Stimulated activated memory B cell treated with anti-CD40 and anti-IgM and Interleukin-4, amounts not matched to agents 10 μg/mL and 1 μg/mL and 100 μg/mL, for 72 hours (primary cell): ENCODE data around the gene SAMD11.
"Not testable (repeated sequence)": the region's sequence is repeated elsewhere in the genome, so short reads cannot be mapped to it uniquely, and the experiment has no call there.

Experiments used
- ATAC-seq: fragments of 150-1000 bp; cut with Tn5 transposase; 2 replicates; pipeline ENCODE4 v1.10.0; 2021
- H3K27ac Mint-ChIP-seq: one replicate; pipeline ENCODE4 v1.8.0; 2022; ENCODE audit warnings: mild to moderate bottlenecking, mixed read lengths
- H3K27me3 Mint-ChIP-seq: one replicate; pipeline ENCODE4 v1.8.0; 2022; ENCODE audit warnings: mixed read lengths
- H3K36me3 Mint-ChIP-seq: one replicate; pipeline ENCODE4 v1.8.0; 2022; ENCODE audit warnings: mixed read lengths
- H3K4me1 Mint-ChIP-seq: one replicate; pipeline ENCODE4 v1.8.0; 2022; ENCODE audit warnings: mixed read lengths
- H3K4me3 Mint-ChIP-seq: one replicate; pipeline ENCODE4 v1.8.0; 2022; ENCODE audit warnings: mild to moderate bottlenecking, moderate library complexity, mixed read lengths
- H3K9me3 Mint-ChIP-seq: one replicate; pipeline ENCODE4 v1.8.0; 2022; ENCODE audit warnings: mixed read lengths

SAMD11 gene

GRCh38 chr1:923131-923990 is at the start of gene SAMD11:
Gene SAMD11, plus strand, starts transcription at chr1:923923. Its CDS starts 509 bp downstream, at chr1:924432.
- Mint-ChIP-seq H3K9me3 (no peaks in the 10 kb centered on the region), H3K4me3 (peak within 1 kb of the TSS; percentile 66), H3K4me1 (peaks cover 34% of the 10 kb centered on the region), H3K36me3 (no peaks in the 10 kb centered on the region), H3K27me3 (peaks cover 80% of the 10 kb centered on the region), H3K27ac (no peak within 1 kb of the TSS)
- no peak for ATAC-seq

GRCh38 chr1:876428-877208 is 47.1 kb upstream of the SAMD11 start:
- H3K27ac Mint-ChIP-seq, H3K9me3 Mint-ChIP-seq, H3K4me1 Mint-ChIP-seq, ATAC-seq, H3K4me3 Mint-ChIP-seq, H3K36me3 Mint-ChIP-seq: not testable (repeated sequence)
- H3K27me3 Mint-ChIP-seq: peaks cover 32% of the 10 kb centered on the region

GRCh38 chr1:877209-877986 is 46.3 kb upstream of the SAMD11 start:
- H3K36me3 Mint-ChIP-seq, H3K9me3 Mint-ChIP-seq, H3K4me1 Mint-ChIP-seq, H3K4me3 Mint-ChIP-seq, H3K27ac Mint-ChIP-seq, ATAC-seq: not testable (repeated sequence)
- H3K27me3 Mint-ChIP-seq: peaks cover 29% of the 10 kb centered on the region

- not testable (repeated sequence) for ATAC-seq, H3K27ac Mint-ChIP-seq, H3K9me3 Mint-ChIP-seq, H3K4me3 Mint-ChIP-seq, H3K36me3 Mint-ChIP-seq, H3K4me1 Mint-ChIP-seq
- peaks cover 31% of the 10 kb centered on the region for H3K27me3 Mint-ChIP-seq
Measured at GRCh38 chr1:880511-880910, 43.2 kb upstream of the SAMD11 start.

- H3K4me3 Mint-ChIP-seq, H3K9me3 Mint-ChIP-seq, H3K4me1 Mint-ChIP-seq, H3K27ac Mint-ChIP-seq, H3K36me3 Mint-ChIP-seq, ATAC-seq: not testable (repeated sequence)
- H3K27me3 Mint-ChIP-seq: peaks cover 32% of the 10 kb centered on the region
Measured at GRCh38 chr1:880915-881314, 42.8 kb upstream of the SAMD11 start.

GRCh38 chr1:886311-886710 is 37.4 kb upstream of the SAMD11 start:
- Mint-ChIP-seq H3K27me3 (peaks cover 77% of the 10 kb centered on the region), H3K27ac (no peak overlapping the region), H3K4me3 (no peak overlapping the region), H3K4me1 (no peaks in the 10 kb centered on the region), H3K36me3 (no peaks in the 10 kb centered on the region), H3K9me3 (peaks cover 5% of the 10 kb centered on the region)
- ATAC-seq: no peak

- Mint-ChIP-seq H3K27ac (no peak overlapping the region), H3K36me3 (no peaks in the 10 kb centered on the region), H3K9me3 (peaks cover 5% of the 10 kb centered on the region), H3K4me1 (no peaks in the 10 kb centered on the region), H3K27me3 (peaks cover 77% of the 10 kb centered on the region), H3K4me3 (no peak overlapping the region)
- ATAC-seq: no peak
Measured at GRCh38 chr1:886760-887159, 37.0 kb upstream of the SAMD11 start.

GRCh38 chr1:888297-888696 is 35.4 kb upstream of the SAMD11 start:
- peaks cover 68% of the 10 kb centered on the region for H3K27me3 Mint-ChIP-seq
- H3K27ac Mint-ChIP-seq: no peak overlapping the region
- no peaks in the 10 kb centered on the region for H3K4me1 Mint-ChIP-seq
- no peak overlapping the region for H3K4me3 Mint-ChIP-seq
- peaks cover 5% of the 10 kb centered on the region for H3K9me3 Mint-ChIP-seq
- H3K36me3 Mint-ChIP-seq: no peaks in the 10 kb centered on the region
- ATAC-seq: no peak

GRCh38 chr1:889774-890173 is 33.9 kb upstream of the SAMD11 start:
- H3K36me3 Mint-ChIP-seq, H3K9me3 Mint-ChIP-seq, H3K27ac Mint-ChIP-seq, H3K4me3 Mint-ChIP-seq, H3K4me1 Mint-ChIP-seq, ATAC-seq: not testable (repeated sequence)
- H3K27me3 Mint-ChIP-seq: peaks cover 57% of the 10 kb centered on the region

- peaks cover 56% of the 10 kb centered on the region for H3K27me3 Mint-ChIP-seq
- H3K9me3 Mint-ChIP-seq, H3K4me3 Mint-ChIP-seq, H3K27ac Mint-ChIP-seq, ATAC-seq, H3K36me3 Mint-ChIP-seq, H3K4me1 Mint-ChIP-seq: not testable (repeated sequence)
Measured at GRCh38 chr1:890234-890633, 33.5 kb upstream of the SAMD11 start.

GRCh38 chr1:890661-891060 is 33.1 kb upstream of the SAMD11 start:
- H3K4me1 Mint-ChIP-seq: no peaks in the 10 kb centered on the region
- H3K27ac Mint-ChIP-seq: no peak overlapping the region
- H3K9me3 Mint-ChIP-seq: peaks cover 2% of the 10 kb centered on the region
- no peak for ATAC-seq
- peaks cover 56% of the 10 kb centered on the region for H3K27me3 Mint-ChIP-seq
- no peaks in the 10 kb centered on the region for H3K36me3 Mint-ChIP-seq
- H3K4me3 Mint-ChIP-seq: no peak overlapping the region

GRCh38 chr1:897226-897625 is 26.5 kb upstream of the SAMD11 start:
- Mint-ChIP-seq H3K4me3 (no peak overlapping the region), H3K27me3 (peaks cover 66% of the 10 kb centered on the region), H3K27ac (no peak overlapping the region), H3K36me3 (no peaks in the 10 kb centered on the region), H3K4me1 (peaks cover 9% of the 10 kb centered on the region), H3K9me3 (no peaks in the 10 kb centered on the region)
- ATAC-seq: no peak

GRCh38 chr1:897951-898350 is 25.8 kb upstream of the SAMD11 start:
- H3K27me3 Mint-ChIP-seq: peaks cover 73% of the 10 kb centered on the region
- H3K27ac Mint-ChIP-seq, H3K36me3 Mint-ChIP-seq, H3K4me1 Mint-ChIP-seq, H3K9me3 Mint-ChIP-seq, H3K4me3 Mint-ChIP-seq, ATAC-seq: not testable (repeated sequence)

GRCh38 chr1:899636-900317 is 23.9 kb upstream of the SAMD11 start:
- Mint-ChIP-seq H3K4me3 (no peak overlapping the region), H3K9me3 (no peaks in the 10 kb centered on the region), H3K36me3 (no peaks in the 10 kb centered on the region), H3K27me3 (peaks cover 81% of the 10 kb centered on the region), H3K4me1 (peaks cover 9% of the 10 kb centered on the region), H3K27ac (no peak overlapping the region)
- no peak for ATAC-seq
